DOHH2 (cell line): ENCODE measurements around the gene NPDC1.

Source experiments
- H3F3A ChIP-seq: fragments of 200-600 bp; sonication (generic), shearing (Covaris generic); 2 replicates; pipeline ENCODE4 v1.6.0; 2016; ENCODE audit warnings: antibody characterized with exemption, mild to moderate bottlenecking; ENCODE audit not compliant: control insufficient read depth, insufficient read depth
- H3K27ac ChIP-seq: fragments of 200-600 bp; sonication (generic); 2 replicates; pipeline ENCODE4 v1.5.1; 2014; ENCODE audit warnings: low read depth, mild to moderate bottlenecking, low read length, moderate library complexity
- H3K27me3 ChIP-seq: fragments of 200-600 bp; sonication (generic); 2 replicates; pipeline ENCODE4 v1.6.1; 2014; ENCODE audit warnings: mild to moderate bottlenecking, low read length, mixed read lengths; ENCODE audit not compliant: control insufficient read depth
- H3K36me3 ChIP-seq: fragments of 200-600 bp; sonication (generic); 2 replicates; pipeline ENCODE4 v1.6.1; 2014; ENCODE audit warnings: mild to moderate bottlenecking, low read length, moderate library complexity, mixed read lengths; ENCODE audit not compliant: control insufficient read depth
- H3K4me1 ChIP-seq: fragments of 200-600 bp; sonication (generic); 2 replicates; pipeline ENCODE4 v1.6.1; 2014; ENCODE audit warnings: mild to moderate bottlenecking, low read length, mixed read lengths; ENCODE audit not compliant: control insufficient read depth
- H3K4me2 ChIP-seq: fragments of 200-600 bp; sonication (generic); 2 replicates; pipeline ENCODE4 v1.6.0; 2014; ENCODE audit warnings: mild to moderate bottlenecking, low read length, moderate library complexity
- H3K4me3 ChIP-seq: fragments of 200-600 bp; sonication (generic); 2 replicates; pipeline ENCODE4 v1.5.1; 2014; ENCODE audit warnings: mild to moderate bottlenecking, low read length, mixed read lengths
- H3K79me2 ChIP-seq: fragments of 200-600 bp; sonication (generic); 2 replicates; pipeline ENCODE4 v1.6.1; 2014; ENCODE audit warnings: mild to moderate bottlenecking, low read length, mixed read lengths; ENCODE audit not compliant: control insufficient read depth
- H3K9me2 ChIP-seq: fragments of 200-600 bp; sonication (generic); replicated peaks from 2 replicates; pipeline ENCODE4 v1.6.1; 2014; ENCODE audit warnings: mild to moderate bottlenecking, low read length, mixed read lengths; ENCODE audit not compliant: control insufficient read depth
- H3K9me3 ChIP-seq: fragments of 200-600 bp; sonication (generic); 2 replicates; pipeline ENCODE4 v1.6.1; 2014; ENCODE audit warnings: antibody characterized with exemption, low read length, mixed read lengths; ENCODE audit not compliant: control insufficient read depth, insufficient read depth
- H4K20me1 ChIP-seq: fragments of 200-600 bp; sonication (generic); 2 replicates; pipeline ENCODE4 v1.6.0; 2014; ENCODE audit warnings: low read depth, mild to moderate bottlenecking, antibody characterized with exemption, low read length, moderate library complexity; ENCODE audit not compliant: control insufficient read depth, insufficient read depth
- EZH2phosphoT487 ChIP-seq: fragments of 200-600 bp; sonication (generic); IDR thresholded peaks from 2 replicates; pipeline ENCODE4 v1.6.1; 2017; ENCODE audit warnings: borderline replicate concordance, mild to moderate bottlenecking, antibody characterized with exemption, low read length, moderate library complexity, mixed read lengths
- TF ChIP-seq, protein P1 (sequence below): fragments of 200-600 bp; sonication (generic); IDR thresholded peaks from one replicate; pipeline ENCODE4 v1.5.1; 2014; ENCODE audit warnings: antibody characterized with exemption, mild to moderate bottlenecking, low read depth, low read length; ENCODE audit not compliant: poor library complexity, severe bottlenecking

NPDC1 gene

DNA sequence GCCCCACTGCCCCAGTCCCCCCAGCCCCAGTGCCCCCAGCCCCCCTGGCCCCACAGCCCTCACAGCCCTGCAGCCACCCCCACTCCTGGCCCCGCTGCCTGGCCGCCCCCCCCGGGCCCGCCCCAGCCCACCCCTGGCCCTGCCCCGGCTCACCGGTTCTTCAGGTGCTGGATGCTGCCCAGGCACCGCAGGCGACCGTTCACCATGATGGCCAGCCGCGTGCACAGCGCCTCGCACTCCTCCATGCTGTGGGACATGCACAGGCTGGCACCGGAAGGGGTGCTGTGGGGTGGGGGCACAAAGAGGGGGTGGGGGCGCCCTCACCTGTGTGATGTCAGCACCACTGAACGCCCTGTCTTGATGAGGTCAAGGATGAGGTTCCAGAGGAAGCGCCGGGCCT is 36.8 kb downstream of the NPDC1 start:
- Histone ChIP-seq H3K4me1 (peaks cover 4% of the 10 kb centered on the region; the same call in 1 of the 2 replicates), H3K9me2 (no peaks in the 10 kb centered on the region), H3K4me2 (no peak overlapping the region), H3F3A (no peaks in the 10 kb centered on the region), H3K4me3 (no peak overlapping the region), H3K36me3 (no peaks in the 10 kb centered on the region), H4K20me1 (no peaks in the 10 kb centered on the region), H3K27ac (no peak overlapping the region), H3K79me2 (no peaks in the 10 kb centered on the region), H3K27me3 (no peaks in the 10 kb centered on the region), H3K9me3 (no peaks in the 10 kb centered on the region)
- TF ChIP-seq, protein P1, sequence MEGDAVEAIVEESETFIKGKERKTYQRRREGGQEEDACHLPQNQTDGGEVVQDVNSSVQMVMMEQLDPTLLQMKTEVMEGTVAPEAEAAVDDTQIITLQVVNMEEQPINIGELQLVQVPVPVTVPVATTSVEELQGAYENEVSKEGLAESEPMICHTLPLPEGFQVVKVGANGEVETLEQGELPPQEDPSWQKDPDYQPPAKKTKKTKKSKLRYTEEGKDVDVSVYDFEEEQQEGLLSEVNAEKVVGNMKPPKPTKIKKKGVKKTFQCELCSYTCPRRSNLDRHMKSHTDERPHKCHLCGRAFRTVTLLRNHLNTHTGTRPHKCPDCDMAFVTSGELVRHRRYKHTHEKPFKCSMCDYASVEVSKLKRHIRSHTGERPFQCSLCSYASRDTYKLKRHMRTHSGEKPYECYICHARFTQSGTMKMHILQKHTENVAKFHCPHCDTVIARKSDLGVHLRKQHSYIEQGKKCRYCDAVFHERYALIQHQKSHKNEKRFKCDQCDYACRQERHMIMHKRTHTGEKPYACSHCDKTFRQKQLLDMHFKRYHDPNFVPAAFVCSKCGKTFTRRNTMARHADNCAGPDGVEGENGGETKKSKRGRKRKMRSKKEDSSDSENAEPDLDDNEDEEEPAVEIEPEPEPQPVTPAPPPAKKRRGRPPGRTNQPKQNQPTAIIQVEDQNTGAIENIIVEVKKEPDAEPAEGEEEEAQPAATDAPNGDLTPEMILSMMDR: no peak
- no peak for TF ChIP-seq EZH2phosphoT487

DNA sequence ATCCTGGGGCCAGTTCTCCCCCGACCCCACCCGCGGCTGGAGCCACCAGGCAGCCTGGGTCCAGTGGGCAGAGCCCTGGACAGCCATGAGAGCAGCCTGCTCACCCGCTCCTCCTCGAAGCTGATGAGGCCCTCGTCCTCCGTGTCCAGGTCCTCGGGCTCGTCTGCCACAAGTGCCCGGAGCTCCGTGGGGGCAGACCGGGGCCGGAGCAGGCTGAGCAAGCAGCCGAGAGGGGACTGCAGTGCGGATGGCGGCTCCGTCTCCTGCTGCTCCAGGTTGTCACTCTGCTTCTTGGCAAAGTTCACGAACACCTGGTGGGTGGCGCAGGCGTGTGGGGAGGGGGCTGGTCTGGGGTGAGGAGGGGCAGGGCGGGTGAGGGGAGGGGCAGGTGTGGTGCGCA is 37.7 kb downstream of the NPDC1 start:
- H3K79me2 ChIP-seq: no peaks in the 10 kb centered on the region
- no peak overlapping the region for H3K4me2 ChIP-seq
- no peaks in the 10 kb centered on the region for H3K27me3 ChIP-seq

DNA sequence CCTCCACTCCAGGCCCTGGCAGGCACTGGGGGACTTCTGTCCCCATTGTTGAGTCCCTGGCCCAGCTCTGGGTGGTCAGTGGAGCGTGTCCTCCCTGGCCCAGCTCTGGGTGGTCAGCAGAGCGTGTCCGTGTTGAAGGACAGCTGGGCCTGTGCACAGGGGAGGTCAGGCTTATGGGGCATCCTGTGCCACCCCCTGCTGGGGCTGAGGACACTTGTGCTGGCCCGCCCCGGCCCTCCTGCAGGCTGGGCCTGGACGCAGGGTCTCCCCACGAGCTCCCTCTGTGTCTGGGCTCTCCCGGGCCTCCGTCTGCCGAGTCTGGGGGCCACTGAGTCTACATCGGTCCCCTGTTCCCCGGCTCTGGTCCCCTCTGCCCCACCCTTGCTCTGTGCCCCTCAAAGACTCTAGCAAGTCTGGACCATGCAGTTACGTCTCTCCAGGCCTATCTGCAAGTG is 38.1 kb downstream of the NPDC1 start:
- Histone ChIP-seq H3F3A (no peaks in the 10 kb centered on the region), H3K4me1 (peaks cover 4% of the 10 kb centered on the region; the same call in 1 of the 2 replicates), H3K36me3 (no peaks in the 10 kb centered on the region), H3K4me2 (no peak overlapping the region), H3K27me3 (no peaks in the 10 kb centered on the region), H3K79me2 (no peaks in the 10 kb centered on the region), H3K9me3 (no peaks in the 10 kb centered on the region), H3K4me3 (no peak overlapping the region), H4K20me1 (no peaks in the 10 kb centered on the region), H3K27ac (no peak overlapping the region), H3K9me2 (no peaks in the 10 kb centered on the region)
- TF ChIP-seq, protein P1: no peak
- TF ChIP-seq EZH2phosphoT487: no peak

More for the DNA sequence above, 37.7 kb downstream of the NPDC1 start:
- no peak overlapping the region for H3K27ac ChIP-seq
- TF ChIP-seq, protein P1: no peak
- no peak for TF ChIP-seq EZH2phosphoT487
- H3K4me1 ChIP-seq: peaks cover 4% of the 10 kb centered on the region; the same call in 1 of the 2 replicates
- H4K20me1 ChIP-seq: no peaks in the 10 kb centered on the region
- H3F3A ChIP-seq: no peaks in the 10 kb centered on the region
- H3K9me3 ChIP-seq: no peaks in the 10 kb centered on the region
- no peaks in the 10 kb centered on the region for H3K9me2 ChIP-seq
- no peaks in the 10 kb centered on the region for H3K36me3 ChIP-seq
- H3K4me3 ChIP-seq: no peak overlapping the region
